ENCODE results near the gene ZSCAN10.

The ZSCAN10 gene

DNA sequence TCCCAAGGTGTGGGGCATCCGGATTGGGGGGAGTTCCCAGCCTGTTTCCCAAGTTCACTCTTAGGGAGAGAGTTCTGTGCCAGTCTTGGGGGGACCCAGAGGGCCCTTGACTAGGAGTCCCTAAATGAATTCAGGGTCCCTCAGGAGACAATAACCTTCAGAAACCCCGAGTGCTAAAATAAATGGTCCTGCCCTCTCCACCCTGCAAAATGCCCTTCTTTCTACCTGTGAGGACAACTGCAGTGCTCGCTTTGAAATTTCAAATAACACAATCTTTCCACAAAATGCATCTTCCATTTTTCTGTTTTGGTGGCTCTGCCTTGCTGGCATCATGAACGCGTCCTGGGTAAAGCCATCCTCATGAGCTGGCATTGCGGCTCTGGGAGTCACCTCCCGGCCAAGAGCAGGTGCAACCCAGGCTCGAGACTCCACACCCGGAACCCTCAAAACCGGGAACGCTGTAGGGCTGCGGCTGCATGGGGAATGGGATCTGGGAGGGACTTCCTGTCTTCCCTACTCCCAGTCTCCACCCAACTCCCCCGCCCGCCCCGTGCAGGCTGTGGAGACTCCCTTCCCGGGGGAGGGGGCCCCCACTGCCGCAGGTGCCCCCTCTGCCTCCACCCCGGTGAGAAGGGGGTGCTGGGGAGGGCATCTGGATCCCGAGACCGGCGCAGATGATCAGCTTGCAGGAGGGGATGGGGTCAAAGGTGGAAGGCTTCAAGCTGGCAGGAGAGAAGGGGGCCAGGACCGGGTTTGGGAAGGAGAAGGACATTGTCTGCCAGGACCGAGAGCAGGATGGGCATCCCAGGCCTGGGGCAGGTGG lies 13.2 kb upstream of the ZSCAN10 start, which contains the start of gene ZNF205:
ZNF205 (plus strand) TSS at position 529 of the 823 bp plus-strand sequence. CDS start 845 bp downstream, outside the sequence.
- no peak for DNase-seq (ENCODE audit: low read depth)

DNA sequence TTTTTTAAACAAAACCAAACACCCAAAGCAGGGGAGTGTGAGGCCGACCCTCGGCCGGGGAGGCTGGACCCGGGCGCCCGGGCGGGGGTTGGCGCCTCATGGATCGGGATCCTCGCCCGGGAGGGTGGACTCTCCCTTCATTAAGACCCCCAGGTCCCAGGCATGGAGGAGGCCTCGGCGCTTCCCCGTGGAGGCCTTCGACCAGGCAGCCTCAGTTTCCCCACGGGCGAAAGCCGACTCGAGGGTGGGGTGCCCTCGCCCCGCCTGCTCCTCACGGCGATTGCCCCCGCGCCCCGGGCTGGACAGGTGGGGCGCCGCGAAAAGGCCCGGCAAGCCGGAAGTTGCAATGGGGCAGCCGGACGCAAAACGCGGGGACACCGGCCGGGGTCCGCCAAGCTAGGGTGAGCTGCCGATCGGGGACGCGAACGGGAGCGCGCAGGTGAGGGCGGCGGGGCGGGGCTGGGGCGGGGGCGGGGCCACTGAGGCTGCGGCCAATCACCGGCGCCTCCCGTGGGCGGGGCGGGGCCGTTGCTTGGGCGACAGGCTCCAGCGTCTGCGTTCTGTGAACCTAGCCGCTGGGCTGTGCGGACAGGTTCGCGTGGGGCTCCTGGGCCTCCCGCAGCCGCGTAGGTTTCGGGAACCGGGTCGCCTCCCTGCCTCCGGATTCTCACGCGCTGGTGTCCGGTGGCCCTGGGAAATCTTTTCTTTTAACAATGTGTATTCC lies 7.3 kb upstream of the ZSCAN10 start:
- peak; percentile 91 for DNase-seq (ENCODE audit: low read depth)

DNA sequence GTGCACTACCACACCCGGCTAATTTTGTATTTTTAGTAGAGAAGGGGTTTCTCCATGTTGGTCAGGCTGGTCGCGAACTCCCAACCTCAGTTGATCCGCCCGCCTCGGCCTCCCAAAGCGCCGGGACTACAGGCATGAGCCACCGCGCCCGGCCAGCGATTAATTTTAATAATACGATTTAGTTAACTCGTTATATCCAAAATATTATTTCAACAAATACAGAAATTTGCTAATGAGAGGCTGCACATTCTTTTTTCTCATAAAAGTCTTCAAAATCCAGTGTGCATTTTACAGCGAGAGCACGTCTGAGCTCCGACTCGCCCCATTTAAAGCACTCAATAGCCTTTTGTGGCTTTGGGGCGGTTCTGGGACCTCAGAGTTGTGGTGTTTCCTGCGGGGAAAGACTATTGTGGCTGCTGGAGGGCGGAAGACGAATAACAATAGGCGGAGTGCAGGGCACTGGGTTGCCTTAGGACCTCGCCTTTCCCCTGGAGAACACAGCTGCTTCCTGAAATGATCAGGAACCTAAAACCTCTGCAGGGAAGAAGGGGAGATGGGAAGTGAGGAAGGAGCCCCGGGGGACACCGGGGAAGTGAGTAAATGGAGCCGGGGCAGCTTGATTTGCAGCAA lies 2.9 kb upstream of the ZSCAN10 start:
- no peak for DNase-seq (ENCODE audit: low read depth)

DNA sequence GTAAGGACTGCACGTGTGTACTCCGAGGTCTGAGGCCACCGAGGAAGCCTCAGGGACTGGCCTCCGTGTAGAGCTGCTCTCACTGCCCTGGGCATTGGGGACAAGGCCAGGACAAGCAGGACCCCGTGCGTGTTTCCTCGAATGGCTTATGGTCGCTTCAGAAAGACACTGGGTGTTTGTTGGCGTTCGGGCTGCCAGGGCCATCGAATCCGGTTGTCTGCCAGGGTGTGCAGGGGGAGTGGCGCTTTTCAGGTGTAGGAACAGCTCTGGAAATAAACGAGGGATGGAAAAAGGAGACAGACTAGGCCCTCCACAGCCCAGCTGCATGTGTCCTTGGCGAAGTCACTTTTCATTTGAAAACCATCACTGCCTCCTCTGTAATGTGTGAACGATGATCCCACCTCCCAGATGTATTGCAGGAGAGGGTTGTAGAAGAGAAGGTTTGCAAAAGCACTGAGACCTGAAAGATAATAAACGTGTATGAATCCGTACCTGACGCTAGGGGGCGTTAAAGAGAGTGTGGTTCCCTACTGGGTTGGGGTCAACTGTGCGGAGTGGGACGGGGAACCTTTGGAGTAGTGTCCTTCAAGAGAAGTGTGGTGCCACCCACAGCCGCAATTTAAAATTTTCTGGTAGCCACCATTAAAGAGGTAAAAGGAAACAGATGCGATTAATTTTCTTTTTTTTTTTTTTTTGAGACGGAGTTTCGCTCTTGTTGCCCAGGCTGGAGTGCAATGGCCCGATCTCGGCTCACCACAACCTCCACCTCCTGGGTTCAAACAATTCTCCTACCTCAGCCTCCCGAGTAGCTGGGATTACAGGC lies 2.1 kb upstream of the ZSCAN10 start:
- DNase-seq (ENCODE audit: low read depth), result no peak

DNA sequence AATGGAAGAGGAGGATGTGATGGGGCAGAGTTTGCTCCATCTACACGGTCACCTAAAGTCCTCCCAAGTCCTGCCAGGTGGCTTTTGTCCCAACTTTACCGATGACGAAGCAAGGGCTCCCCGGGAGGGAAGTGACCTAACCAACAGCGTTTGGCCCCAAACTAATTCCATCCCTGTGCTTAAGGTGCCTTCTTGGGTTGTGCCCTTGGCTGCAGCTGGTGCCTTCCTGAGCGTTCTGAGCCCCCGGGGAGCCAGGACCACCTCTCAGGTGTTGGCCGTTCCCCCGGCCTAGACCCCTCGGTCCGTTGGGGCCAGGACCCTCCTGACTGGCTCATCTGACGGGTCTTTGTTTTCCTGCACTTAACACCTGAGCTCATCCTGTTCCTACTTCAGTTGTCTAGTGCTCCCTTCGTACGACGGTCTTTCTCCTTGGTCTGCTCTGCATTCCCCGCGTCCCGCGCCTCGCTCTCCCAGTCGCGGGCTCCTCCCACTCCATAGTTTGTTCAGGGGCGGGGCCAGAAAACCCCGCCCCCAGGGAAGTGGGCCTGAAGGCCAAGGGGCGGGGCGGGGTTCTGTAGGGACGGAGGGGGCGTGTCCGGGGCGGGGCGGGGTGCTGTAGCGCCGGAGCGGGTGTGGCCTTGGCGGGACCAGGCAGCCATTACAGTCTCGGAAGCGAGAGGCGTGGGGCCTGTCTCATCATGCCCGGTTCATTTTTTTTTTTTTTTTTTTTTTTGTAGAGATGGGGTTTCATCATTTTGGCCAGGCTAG lies 822 bp upstream of the ZSCAN10 start:
- DNase-seq (ENCODE audit: low read depth), result peak; percentile 91

DNA sequence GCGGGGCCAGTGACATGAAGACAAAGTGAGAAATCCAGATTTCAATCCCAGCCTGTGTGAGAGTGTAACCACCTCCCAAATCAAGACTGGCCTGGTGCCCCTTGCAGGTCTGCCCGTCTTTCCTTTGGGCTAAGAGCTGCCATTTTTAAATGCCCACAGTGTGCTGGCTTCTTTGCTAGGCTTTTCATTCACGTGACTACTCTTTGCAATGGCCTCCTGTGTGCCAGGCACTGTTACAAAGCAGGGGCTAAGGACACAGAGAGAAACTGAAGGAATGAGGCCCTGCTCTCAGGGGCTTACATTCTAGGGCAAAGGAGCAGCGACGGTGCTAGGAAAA lies 269 bp upstream of the ZSCAN10 start:
- DNase-seq (ENCODE audit: low read depth), result no peak

DNA sequence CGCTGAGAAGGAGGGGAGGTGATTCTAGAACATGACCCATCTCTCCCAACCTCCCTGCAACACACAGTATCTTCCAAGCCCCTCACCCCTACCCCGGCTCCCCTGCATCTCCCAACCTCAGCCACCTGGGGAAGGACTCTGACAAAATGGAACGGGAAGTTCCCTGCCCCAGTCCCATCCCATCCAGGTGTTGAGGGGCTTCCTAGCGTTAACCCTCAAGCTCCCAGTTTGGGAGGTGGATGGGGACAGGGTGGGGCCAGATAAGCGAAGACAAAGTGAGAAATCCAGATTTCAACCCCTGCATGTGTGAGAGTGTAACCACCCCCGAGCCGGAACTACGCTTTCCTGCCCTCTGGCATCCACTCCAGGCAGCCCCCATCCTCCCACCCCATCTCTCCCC lies 1.8 kb downstream of the ZSCAN10 start:
- DNase-seq (ENCODE audit: low read depth), result no peak

DNA sequence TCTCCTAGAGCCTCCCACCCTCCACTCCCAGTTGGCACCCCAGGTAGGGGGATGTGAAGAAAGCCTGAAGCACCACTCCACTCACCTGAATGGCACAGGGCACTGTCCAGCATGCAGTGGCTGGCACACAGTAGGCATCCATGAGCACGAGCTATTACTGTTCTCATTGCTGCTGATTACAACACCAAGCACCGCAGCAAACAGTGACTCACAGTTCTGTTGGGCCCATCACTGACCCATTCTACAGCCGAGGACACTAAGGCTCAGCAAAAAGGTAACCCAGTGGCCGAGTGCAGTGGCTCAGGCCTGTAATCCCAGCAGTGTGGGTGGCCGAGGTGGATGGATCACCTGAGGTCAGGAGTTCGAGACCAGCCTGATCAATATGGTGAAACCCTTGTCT lies 2.7 kb downstream of the ZSCAN10 start:
- DNase-seq (ENCODE audit: low read depth), result no peak

DNA sequence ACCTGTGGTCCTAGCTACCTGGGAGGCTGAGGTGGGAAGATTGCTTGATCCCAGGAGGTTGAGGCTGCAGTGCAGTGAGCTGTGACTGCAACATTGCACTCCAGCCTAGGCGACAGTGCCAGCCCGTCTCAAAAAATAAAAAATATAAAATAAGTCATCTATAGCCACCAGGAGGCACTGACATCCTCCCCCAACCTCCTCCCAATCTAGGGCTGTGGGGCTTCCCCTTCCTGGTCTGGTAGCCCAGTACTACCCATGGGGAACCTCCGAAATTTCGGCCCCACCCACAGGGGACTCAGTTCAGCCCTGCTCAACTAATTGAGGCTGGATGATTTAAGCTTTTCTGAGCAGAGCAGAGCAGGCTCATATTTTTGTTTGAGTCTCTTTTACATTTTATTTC lies 3.2 kb downstream of the ZSCAN10 start:
- DNase-seq (ENCODE audit: low read depth), result peak; percentile 37

DNA sequence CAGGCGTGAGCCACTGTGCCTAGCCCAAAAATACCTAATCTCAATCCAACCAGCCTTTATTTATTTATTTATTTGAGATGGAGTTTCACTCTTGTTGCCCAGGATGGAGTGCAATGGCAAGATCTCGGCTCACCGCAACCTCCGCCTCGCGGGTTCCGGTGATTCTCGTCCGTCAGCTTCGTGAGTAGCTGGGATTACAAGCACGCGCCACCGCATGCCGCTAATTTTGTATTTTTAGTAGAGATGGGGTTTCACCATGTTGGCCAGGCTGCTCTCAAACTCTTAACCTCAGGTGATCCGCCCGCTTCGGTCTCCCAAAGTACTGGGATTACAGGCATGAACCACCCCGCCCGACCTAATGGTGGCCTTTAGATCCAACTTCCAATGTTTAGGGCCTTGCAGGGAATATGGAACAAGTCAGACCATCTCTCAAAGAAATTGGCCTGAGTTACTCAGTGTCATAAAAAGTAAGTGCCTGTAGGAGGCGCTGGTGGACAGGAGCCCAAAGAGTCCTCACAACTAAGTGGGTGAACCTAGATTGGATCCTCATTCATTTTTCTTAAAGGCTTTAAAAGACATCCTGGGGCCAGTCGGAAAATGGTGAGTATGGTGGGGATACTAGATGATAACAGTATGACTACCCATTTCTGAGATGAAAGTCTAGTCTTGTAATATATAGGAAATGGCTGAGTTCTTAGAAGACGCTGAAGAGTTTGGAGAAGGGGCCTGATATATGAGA lies 4.6 kb downstream of the ZSCAN10 start:
- peak; percentile 29 for DNase-seq (ENCODE audit: low read depth)

DNA sequence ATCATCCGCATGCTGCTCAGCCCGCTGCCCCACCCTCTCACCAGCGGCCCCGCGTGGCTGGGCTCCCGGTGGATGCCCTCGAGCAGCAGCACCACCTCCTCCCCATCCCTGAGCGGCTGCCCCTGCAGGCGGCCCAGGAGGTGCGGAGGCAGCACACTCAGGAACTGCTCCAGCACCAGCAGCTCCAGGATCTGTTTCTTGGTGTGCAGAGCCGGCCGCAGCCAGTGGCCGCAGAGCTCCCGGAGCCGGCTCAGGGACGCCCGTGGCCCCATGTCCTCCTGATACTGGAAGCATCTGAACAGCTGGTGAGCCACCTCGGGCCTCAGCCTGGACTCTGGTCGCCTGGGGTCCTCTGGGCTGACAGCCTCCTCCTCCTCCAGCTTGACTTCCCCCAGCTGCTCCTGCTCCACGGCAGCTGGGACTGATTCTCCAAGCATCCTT lies 6.6 kb downstream of the ZSCAN10 start:
- no peak for DNase-seq (ENCODE audit: low read depth)

DNA sequence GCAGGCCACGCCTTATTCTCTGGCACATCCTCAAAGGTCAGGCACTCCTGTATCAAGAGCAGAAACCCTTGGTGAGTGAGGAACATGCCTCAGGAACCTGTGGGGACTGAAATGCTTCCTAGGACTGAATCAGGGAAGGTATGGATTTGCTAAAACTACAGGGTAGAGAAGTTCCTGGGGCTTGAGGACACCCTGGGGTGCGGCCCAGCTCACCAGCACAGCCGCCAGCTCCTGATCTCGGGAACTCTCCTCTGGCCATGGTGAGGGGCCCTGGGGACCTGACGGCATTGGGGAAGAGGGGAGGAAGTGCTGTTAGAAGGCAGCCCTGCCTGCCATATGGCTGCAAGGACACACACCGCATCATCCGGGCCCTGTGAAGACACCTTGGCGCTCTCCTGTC lies 7.5 kb downstream of the ZSCAN10 start:
- DNase-seq (ENCODE audit: low read depth), result no peak

DNA sequence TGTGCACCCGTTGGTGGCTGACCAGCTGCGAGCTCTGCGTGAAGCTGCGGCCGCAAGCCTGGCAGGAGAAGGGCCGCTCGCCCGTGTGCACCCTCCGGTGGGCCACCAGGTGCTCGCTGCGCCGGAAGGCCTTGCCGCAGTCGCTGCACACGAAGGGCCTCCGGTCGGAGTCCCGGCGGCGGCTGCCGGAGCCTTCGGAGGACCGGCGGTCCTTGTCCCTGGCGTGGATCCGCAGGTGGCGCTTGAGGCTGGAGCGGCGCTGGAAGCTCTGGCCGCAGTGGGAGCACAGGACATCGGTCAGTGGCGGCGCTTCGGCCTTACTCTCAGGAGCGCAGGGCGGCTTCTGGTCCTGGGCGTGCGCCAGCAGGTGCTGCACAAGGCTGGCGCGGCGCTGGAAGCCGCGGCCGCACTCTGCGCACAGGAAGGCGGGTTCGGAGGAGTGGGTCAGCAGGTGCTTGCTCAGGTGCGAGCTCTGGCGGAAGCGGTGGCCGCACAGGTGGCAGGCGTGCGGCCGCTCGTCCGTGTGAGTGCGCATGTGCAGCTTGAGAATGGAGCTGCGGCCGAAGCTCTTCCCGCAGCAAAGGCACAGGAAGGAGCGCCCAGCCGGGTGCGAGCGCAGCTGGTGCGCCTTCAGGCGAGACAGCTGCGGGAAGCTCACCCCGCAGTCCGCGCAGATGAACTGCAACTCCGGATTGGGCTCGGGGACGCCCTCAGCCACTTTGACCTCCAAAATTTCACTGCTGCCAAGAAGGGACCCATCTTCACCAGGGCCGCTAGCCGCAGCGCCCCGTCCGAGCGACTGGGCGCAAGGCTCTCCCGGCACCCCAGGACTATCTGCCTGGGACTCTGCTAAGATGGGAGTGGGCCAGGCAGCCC lies 9.1 kb downstream of the ZSCAN10 start:
- DNase-seq (ENCODE audit: low read depth), result no peak

DNA sequence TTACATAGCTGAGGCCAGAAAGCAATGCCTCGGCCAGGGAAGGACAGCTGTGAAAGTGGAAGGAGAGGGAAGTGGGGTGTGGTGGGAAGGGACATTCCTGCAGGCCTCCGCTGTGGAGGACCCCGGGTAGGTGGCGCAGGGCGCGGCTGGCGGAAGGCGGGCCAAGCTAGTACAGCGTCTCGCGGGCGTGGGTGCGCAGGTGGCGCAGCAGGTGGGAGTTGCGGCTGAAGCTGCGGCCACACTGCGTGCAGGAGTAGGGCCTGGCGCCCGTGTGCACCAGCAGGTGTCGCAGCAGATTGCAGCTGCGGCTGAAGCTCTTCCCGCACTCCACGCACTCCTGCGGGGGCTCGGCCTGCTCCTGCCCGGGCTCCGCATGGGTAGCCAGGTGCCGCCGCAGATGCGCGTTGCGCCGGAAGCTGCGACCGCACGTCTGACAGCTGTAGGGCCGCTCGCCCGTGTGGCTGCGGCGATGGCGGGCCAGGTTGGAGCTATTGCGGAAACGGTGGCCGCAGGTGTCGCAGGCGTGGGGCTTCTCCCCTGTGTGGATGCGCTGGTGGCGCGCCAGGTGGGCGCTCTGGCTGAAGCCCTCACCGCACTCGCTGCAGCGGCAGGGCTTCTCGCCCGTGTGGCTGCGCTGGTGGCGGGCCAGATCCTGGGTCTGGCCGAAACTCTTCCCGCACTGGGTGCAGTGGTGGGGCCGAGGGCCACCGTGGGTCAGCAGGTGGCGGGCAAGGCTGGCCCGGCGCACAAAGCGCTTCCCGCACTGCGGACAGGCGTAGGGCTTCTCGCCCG lies 10.0 kb downstream of the ZSCAN10 start:
- no peak for DNase-seq (ENCODE audit: low read depth)

DNA sequence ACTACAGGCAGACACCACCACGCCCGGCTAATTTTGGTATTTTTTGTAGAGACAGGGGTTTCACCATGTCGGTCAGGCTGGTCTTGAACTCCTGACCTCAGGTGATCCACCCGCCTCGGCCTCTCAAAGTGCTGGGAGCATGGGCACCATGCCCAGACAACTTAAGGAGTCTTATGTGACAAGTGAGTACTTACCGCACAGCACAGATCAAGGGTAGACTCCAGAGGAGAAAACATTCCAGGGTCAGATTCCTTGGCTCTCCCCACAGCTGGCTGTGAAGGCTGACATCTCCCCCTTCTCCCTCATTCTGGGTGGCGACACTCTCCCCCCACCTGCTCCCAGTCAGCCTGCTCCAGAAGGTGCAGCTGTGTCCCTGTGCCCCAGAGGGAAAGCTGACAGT lies 10.6 kb downstream of the ZSCAN10 start:
- DNase-seq (ENCODE audit: low read depth), result no peak

DNA sequence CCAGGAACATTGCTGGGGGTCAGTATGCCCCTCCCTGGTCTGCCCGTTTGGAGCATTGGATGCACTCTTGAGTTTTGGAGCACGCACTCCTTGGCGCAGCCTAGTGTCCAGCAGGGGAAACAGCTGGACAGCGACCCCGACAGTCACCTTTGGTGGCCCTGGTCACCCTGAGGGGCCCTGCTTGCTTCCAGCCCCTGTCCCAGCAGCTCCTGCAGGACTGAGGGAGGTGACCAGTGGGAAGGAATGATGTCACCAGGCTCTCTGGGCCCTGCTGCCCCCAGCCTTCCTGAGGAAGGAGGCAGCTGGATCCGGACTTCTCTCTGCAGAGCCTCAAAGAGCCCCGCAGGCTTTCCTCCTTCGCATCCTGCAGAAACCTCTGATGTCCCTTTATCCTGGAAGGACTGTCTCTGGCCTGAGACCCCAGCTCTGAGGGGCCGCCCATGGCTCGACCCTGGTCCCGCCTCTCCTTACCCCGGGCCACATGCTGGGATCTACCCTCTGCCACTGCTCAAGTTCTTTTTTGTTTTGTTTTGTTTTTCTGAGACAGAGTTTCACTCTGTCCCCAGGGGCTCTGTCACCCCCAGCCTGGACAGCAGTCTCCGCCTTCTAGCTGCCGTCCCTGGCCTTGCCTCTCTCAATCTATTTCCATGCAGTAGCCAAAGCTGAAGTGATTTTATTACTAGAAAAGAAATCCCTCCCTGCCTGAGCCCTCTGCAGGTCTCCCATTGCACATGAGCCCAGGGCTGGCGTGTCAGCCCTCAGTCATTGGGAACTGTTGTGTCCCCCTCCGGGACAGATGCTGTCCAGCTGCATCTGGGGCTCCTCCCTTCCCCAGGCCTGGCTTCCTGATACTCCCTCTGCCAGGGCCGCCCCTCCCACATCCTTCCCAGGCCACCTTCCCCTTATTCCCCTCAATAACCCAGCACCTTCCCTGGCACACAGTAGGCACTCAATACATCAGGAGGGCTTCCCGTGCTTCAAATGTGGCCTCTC lies 11.6 kb downstream of the ZSCAN10 start:
- no peak for DNase-seq (ENCODE audit: low read depth)

DNA sequence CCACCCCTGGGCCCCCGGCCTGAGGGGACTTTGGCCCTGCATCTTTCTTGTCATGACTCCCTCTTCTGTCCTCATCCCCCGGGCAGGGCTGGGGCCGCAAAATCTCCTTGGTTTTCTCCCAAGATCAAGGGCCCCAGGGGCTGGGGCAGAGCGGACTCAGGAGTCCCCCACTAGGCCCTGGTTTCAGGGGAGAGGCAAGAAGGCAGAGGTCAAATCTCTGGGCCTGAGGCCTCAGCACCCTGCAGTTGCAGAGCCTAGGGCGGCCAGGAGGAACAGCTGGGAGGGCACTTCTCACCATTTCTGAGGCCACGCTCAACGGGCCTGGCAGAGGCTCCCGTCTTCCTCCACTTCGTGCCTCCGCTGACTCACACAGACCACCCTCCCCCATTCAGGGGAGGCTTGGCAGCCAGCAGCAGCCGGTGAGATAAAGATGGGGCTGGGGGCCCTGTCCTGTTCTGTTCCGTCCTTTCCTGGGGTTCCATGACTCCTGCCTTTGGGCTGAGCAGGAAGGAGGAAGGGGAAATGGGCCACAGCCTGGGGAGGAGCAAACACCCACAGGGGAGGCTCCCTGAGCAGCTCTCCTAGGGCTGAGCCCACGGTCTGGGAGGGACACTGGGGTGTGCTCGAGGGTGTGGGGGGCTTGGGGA lies 12.4 kb downstream of the ZSCAN10 start:
- no peak for DNase-seq (ENCODE audit: low read depth)

Measured in activated T-helper 9 cell treated with anti-CD3 and anti-CD28 coated beads, Interleukin-2, amount 50 U/mL, for 16 hours (primary cell).